Osteoblast (primary cell): ENCODE measurements around the gene MARCOL. TPM values are rescaled to one million over a fixed set of nuclear protein-coding genes. Genes with fewer than 3 reads are reported as not detected.

ENCODE experiments used
- DNase-seq: peaks from one replicate; pipeline ENCODE4 v3.0.0; 2011; ENCODE audit warnings: low spot score, mixed read lengths; ENCODE audit not compliant: insufficient read length; ENCODE audit errors: missing footprints
- H2AFZ ChIP-seq: 2 replicates; pipeline ENCODE4 v1.6.0; 2011; ENCODE audit warnings: mild to moderate bottlenecking, low read length
- H3K27ac ChIP-seq: 2 replicates; pipeline ENCODE4 v1.5.1; 2011; ENCODE audit warnings: mild to moderate bottlenecking, low read depth, low read length, moderate library complexity
- H3K27me3 ChIP-seq: 2 replicates; pipeline ENCODE4 v1.6.0; 2012; ENCODE audit warnings: mild to moderate bottlenecking, control low read depth, inconsistent platforms, low read length, moderate library complexity; ENCODE audit not compliant: insufficient read depth
- H3K36me3 ChIP-seq: 2 replicates; pipeline ENCODE4 v1.5.1; 2011; ENCODE audit warnings: mild to moderate bottlenecking, low read length, control low read depth, moderate library complexity; ENCODE audit not compliant: insufficient read depth
- H3K4me1 ChIP-seq: 2 replicates; pipeline ENCODE4 v1.5.1; 2011; ENCODE audit warnings: mild to moderate bottlenecking, low read length, control low read depth, moderate library complexity; ENCODE audit not compliant: insufficient read depth
- H3K4me2 ChIP-seq: 2 replicates; pipeline ENCODE4 v1.6.0; 2011; ENCODE audit warnings: mild to moderate bottlenecking, low read length; ENCODE audit not compliant: insufficient read depth
- H3K4me3 ChIP-seq: fragments of 200-600 bp; sonication (generic); 3 replicates; pipeline ENCODE4 v1.5.1; 2012; ENCODE audit warnings: mild to moderate bottlenecking, low read length, inconsistent platforms; ENCODE audit not compliant: insufficient read depth
- H3K79me2 ChIP-seq: 2 replicates; pipeline ENCODE4 v1.6.0; 2012; ENCODE audit warnings: mild to moderate bottlenecking, low read length, control low read depth, inconsistent platforms; ENCODE audit not compliant: insufficient read depth
- H3K9me3 ChIP-seq: 2 replicates; pipeline ENCODE4 v1.5.1; 2011; ENCODE audit warnings: low read depth, low read length, control low read depth
- H4K20me1 ChIP-seq: 2 replicates; pipeline ENCODE4 v1.6.0; 2012; ENCODE audit warnings: mild to moderate bottlenecking, low read length, control low read depth; ENCODE audit not compliant: insufficient read depth
- total RNA-seq: library from RNA; depleted of rRNA; stranded (reverse); fragments of >200 nt; gene quantifications from 2 replicates; pipeline ENCODE4 v1.2.3, GENCODE V29; 2012
- TF ChIP-seq, protein P1 (sequence below): IDR thresholded peaks from 2 replicates; pipeline ENCODE4 v1.5.1; 2011; ENCODE audit warnings: mild to moderate bottlenecking, low read depth, low read length, moderate library complexity; ENCODE audit errors: extremely low read depth

Gene MARCOL
- total RNA-seq, 1 donor: not detected

DNA sequence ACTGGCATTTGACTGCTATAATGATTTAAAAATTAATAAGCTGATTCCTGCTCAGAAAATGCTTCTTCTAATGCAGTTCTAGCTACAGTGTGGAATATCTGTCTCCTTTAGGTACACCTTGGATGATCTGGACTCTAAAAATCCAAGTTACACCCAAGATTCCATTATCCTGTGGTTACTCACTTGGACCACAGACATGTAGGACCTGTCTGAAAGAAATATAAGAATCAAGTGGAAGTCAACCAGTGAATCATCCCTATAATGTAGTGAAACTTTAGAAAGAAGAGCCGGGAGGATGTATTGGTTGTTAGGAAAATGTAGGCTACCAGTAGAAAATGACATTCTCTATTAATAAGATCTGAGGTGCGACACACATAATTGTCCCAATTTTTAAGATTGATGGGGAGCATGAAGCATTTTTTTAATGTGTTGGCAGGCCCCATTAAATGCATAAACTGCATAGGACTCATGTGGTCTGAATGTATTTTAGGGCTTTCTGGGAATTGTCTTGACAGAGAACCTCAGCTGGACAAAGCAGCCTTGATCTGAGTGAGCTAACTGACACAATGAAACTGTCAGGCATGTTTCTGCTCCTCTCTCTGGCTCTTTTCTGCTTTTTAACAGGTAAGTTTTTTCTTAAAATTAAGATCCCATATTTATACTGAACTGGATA, 35.7 kb upstream of the MARCOL start, which contains the start of gene SPINK6:
SPINK6 (plus strand) TSS at position 512 of the 673 bp plus-strand sequence; CDS start at position 567, 55 bp downstream.
- no peak within 1 kb of the TSS for H2AFZ ChIP-seq
- H3K27ac ChIP-seq: no peak within 1 kb of the TSS
- no peaks in the 10 kb centered on the region for H3K79me2 ChIP-seq
- TF ChIP-seq, protein P1, sequence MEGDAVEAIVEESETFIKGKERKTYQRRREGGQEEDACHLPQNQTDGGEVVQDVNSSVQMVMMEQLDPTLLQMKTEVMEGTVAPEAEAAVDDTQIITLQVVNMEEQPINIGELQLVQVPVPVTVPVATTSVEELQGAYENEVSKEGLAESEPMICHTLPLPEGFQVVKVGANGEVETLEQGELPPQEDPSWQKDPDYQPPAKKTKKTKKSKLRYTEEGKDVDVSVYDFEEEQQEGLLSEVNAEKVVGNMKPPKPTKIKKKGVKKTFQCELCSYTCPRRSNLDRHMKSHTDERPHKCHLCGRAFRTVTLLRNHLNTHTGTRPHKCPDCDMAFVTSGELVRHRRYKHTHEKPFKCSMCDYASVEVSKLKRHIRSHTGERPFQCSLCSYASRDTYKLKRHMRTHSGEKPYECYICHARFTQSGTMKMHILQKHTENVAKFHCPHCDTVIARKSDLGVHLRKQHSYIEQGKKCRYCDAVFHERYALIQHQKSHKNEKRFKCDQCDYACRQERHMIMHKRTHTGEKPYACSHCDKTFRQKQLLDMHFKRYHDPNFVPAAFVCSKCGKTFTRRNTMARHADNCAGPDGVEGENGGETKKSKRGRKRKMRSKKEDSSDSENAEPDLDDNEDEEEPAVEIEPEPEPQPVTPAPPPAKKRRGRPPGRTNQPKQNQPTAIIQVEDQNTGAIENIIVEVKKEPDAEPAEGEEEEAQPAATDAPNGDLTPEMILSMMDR: no peak
- H3K4me2 ChIP-seq: no peak within 1 kb of the TSS
- H3K9me3 ChIP-seq: no peaks in the 10 kb centered on the region
- no peaks in the 10 kb centered on the region for H3K36me3 ChIP-seq
- H3K4me1 ChIP-seq: no peaks in the 10 kb centered on the region
- no peak for DNase-seq
- H4K20me1 ChIP-seq: no peaks in the 10 kb centered on the region
- no peaks in the 10 kb centered on the region for H3K27me3 ChIP-seq
- H3K4me3 ChIP-seq: no peak within 1 kb of the TSS

DNA sequence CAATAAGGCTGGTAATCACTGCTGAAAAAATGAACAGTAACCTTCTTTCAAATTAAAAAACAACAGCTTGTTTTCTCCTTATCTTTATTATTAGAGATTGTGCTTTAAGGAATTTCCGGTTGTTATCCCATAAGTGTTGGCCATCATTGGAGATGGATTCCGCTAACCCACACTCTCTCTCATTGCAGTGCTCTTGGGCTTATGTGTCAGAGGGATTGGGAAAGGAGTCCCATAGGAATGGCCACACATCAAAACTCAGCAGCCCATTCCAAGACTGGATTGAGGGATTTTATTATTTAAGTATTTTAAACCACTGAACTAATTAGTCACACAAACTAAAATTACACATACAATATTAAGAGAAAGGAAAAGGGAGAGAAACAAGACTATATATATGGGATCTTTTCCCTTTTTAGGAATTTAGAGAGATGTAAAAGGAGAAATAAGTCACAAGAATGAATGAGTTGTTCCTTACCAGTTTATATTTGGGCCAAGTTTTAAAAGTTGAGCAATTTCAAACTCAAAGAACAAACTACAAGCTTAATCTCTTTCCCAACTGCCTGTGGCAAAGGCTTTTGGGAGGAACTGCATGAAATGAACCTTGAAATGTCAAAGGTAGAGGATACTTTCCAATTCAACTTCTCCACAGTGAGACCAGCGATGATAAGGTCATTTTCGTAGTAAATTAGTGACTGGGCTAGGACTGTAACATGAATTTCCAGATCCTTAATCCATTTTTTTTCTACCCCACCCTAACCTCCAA, 33.1 kb upstream of the MARCOL start:
- Histone ChIP-seq H3K4me2 (no peak overlapping the region), H2AFZ (no peak overlapping the region), H3K27me3 (no peaks in the 10 kb centered on the region), H3K36me3 (no peaks in the 10 kb centered on the region), H3K4me1 (no peaks in the 10 kb centered on the region), H3K9me3 (no peaks in the 10 kb centered on the region), H3K4me3 (no peak overlapping the region), H4K20me1 (no peaks in the 10 kb centered on the region), H3K79me2 (no peaks in the 10 kb centered on the region), H3K27ac (no peak overlapping the region)
- TF ChIP-seq, protein P1: no peak
- DNase-seq: no peak

DNA sequence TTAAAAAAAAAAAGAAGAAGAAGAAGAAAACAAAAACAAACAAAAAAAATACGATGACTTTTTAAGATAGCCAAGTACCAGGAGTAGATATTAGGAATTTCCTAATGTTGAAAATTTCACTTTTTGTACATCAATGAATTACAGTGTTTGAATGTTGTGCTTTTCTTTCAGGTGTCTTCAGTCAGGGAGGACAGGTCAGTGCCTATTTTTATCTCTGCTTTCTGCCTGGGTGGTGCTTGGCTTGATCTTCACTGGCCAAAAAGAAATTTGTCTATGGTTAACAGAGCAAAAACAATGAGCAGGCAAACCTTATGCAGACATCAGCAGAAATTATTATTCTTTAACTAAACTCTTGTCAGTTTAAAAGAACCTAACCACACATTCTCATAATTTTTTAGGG, 32.5 kb upstream of the MARCOL start:
- TF ChIP-seq, protein P1: no peak
- Histone ChIP-seq H4K20me1 (no peaks in the 10 kb centered on the region), H3K4me3 (no peak overlapping the region), H3K4me2 (no peak overlapping the region), H3K27ac (no peak overlapping the region), H3K36me3 (no peaks in the 10 kb centered on the region), H3K4me1 (no peaks in the 10 kb centered on the region), H2AFZ (no peak overlapping the region), H3K27me3 (no peaks in the 10 kb centered on the region), H3K9me3 (no peaks in the 10 kb centered on the region), H3K79me2 (no peaks in the 10 kb centered on the region)
- DNase-seq: no peak

DNA sequence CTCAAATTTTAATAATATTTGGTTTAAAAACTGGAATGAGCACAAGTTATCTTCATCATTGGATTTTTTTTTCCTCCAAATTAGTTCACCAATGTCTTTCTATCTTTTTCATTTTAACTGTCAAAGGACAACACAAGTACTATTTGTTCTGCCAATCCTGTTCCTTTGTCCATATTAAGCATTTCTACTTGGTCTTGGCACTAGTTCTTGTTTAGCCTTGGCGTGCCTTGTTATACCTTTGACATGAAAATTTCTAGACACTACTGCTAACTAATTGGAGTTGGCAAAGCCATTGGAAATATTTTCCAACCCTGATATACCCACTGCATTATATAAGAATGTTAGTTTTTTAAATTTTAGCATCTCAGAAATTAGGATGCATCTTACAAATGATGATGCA, 31.7 kb upstream of the MARCOL start:
- Histone ChIP-seq H3K9me3 (no peaks in the 10 kb centered on the region), H3K27ac (no peak overlapping the region), H4K20me1 (no peaks in the 10 kb centered on the region), H2AFZ (no peak overlapping the region), H3K79me2 (no peaks in the 10 kb centered on the region), H3K36me3 (no peaks in the 10 kb centered on the region), H3K4me2 (no peak overlapping the region), H3K4me3 (no peak overlapping the region), H3K27me3 (no peaks in the 10 kb centered on the region), H3K4me1 (no peaks in the 10 kb centered on the region)
- TF ChIP-seq, protein P1: no peak
- no peak for DNase-seq
